Activated T-cell treated with anti-CD3 and anti-CD28 coated beads, Interleukin-2, amount 50 U/mL, for 4 hours (primary cell): ENCODE measurements around the gene TMEM106C. TPM values are rescaled to one million over a fixed set of nuclear protein-coding genes. Genes with fewer than 3 reads are reported as not detected.
"Not testable (repeated sequence)": the region's sequence is repeated elsewhere in the genome, so short reads cannot be mapped to it uniquely, and the experiment has no call there.

ENCODE experiments used
- ATAC-seq, 2 donors: fragments of 200-7000 bp; cut with Tn5 transposase; one replicate each; pipeline ENCODE4 v1.10.0; 2021
- DNase-seq: peaks from one replicate; pipeline ENCODE4 v3.0.0-alpha.2; 2020
- H3K27me3 Mint-ChIP-seq: one replicate; pipeline ENCODE4 v1.8.0; 2021; ENCODE audit warnings: low read depth, mixed read lengths
- H3K36me3 Mint-ChIP-seq: one replicate; pipeline ENCODE4 v1.8.0; 2022; ENCODE audit warnings: mixed read lengths; ENCODE audit not compliant: insufficient read depth
- H3K4me1 Mint-ChIP-seq: one replicate; pipeline ENCODE4 v1.8.0; 2021; ENCODE audit warnings: low read depth, mixed read lengths
- H3K4me3 Mint-ChIP-seq: one replicate; pipeline ENCODE4 v1.8.0; 2021; ENCODE audit warnings: mild to moderate bottlenecking, moderate library complexity, mixed read lengths
- H3K9me3 Mint-ChIP-seq: one replicate; pipeline ENCODE4 v1.8.0; 2021; ENCODE audit warnings: mixed read lengths
- total RNA-seq, 3 donors: library from RNA; stranded (reverse); gene quantifications; one replicate each; pipeline ENCODE4 v1.2.1, GENCODE V29; 2021

TMEM106C gene
- total RNA-seq, 3 donors from 2014 or later = 60.7 to 72.8 (median 63.1) TPM

- no peak for ATAC-seq
- H3K36me3 Mint-ChIP-seq = no peaks in the 10 kb centered on the region
- DNase-seq = no peak
These were observed 19.6 kb upstream of the TMEM106C start for GRCh38 chr12:47943623-47944340.

DNA sequence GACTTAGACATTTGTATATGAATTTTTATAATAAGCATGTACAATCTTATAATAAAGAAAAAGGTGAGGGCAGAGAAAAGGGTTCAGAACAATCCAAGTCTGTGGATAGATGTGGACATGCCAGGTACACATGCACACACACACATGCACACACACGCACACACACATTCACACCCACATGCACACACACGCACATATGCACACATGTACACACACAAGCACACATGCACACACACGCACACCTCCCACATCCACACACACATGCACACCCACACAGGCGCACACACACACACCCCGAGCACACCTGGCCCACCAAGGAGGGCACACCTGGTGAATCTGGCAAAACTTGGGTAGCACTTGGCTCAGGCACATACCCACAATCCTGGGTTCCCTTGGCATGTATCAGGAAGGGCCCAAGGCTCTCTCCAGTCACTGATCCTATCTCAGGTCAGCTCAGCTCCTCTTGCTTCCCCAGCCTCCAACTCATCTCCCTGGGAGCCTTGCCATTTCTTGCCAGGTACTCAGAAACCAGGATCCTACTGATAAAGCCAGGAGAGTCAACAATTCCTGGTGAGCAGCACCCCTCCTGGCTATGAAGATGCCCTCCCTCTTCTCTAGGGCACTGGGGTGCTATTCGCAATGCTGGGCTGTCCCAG, 18.6 kb upstream of the TMEM106C start:
- Mint-ChIP-seq H3K27me3 (peaks cover 27% of the 10 kb centered on the region), H3K4me1 (peaks cover 8% of the 10 kb centered on the region), H3K9me3 (no peaks in the 10 kb centered on the region), H3K36me3 (no peaks in the 10 kb centered on the region), H3K4me3 (no peak overlapping the region)
- ATAC-seq (no peak), DNase-seq (no peak)

More at GRCh38 chr12:47943623-47944340, 19.6 kb upstream of the TMEM106C start:
- H3K27me3 Mint-ChIP-seq = peaks cover 26% of the 10 kb centered on the region
- H3K9me3 Mint-ChIP-seq = no peaks in the 10 kb centered on the region
- no peak overlapping the region for H3K4me3 Mint-ChIP-seq
- H3K4me1 Mint-ChIP-seq = peaks cover 8% of the 10 kb centered on the region

GRCh38 chr12:47945341-47945728, 18.1 kb upstream of the TMEM106C start:
- no peak overlapping the region for H3K4me3 Mint-ChIP-seq
- no peaks in the 10 kb centered on the region for H3K9me3 Mint-ChIP-seq
- H3K27me3 Mint-ChIP-seq = peaks cover 32% of the 10 kb centered on the region
- DNase-seq (no peak), ATAC-seq (no peak)
- H3K4me1 Mint-ChIP-seq = peaks cover 8% of the 10 kb centered on the region
- H3K36me3 Mint-ChIP-seq = no peaks in the 10 kb centered on the region

DNA sequence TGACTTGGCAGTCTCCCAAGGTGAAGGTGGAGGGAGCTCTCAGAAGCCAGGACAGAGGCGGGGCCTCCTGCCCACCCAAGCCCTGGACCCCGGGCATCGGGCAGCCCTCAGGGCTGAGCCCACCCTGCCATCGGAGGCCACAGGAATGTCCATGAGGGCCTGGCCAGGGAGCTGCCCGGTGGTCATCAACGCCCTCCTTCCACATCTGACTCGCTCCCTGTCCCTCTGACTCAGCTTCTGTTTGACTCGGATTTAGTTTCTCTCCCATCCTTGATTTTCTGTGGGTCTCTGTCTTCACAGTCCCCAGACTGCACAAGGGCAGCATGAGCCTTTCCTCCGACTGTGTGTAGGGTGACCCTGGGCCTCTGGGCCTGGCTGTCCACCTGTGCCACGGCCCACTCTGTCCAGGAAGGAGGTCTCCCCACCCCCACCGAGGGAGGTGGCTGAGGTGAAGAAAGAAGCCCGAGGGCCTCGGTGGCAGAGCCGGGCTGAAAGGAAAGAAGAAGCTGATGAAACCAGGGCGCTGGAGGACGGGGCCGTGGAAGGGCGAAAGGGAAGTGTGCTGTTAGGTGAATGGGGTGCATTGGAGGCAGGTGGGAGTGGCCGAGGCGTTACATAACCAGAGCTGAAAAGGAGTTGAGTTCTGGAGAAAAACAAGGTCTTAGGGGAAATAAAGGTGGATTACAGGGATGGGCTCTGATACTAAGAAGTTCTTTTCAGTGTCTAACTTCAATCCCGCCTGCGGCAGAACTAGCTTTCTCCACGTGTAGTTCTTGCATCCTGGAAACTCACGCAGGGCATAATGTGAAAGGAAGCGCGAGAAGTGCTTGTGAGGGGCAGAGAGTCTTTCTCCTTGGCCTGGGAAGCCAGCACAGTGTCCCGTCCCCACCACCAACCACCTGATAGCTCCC, 16.7 kb upstream of the TMEM106C start:
- Mint-ChIP-seq H3K27me3 (peaks cover 26% of the 10 kb centered on the region), H3K9me3 (no peaks in the 10 kb centered on the region), H3K4me1 (no peaks in the 10 kb centered on the region), H3K4me3 (no peak overlapping the region), H3K36me3 (no peaks in the 10 kb centered on the region)
- ATAC-seq = no peak
- DNase-seq = no peak

DNA sequence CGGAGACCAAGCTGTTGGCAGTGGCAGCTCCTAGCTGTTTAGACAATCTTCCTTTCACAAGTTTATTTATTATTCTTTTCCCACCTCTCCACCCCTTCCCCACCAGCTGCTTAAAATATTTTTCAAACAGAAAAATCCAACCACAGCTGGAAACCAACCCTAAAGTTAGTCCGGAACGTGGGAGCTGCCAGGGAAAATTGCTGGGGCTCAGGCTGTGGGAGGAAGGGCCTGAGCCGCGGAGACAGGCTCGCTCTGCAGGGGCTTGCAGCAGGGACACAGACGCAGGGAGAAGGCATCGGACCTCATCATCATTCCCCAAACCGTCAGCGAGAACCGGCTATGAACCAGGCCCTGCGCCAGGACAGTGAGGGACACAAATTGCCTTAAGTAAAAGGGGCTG, 16.1 kb upstream of the TMEM106C start:
- H3K27me3 Mint-ChIP-seq = peaks cover 21% of the 10 kb centered on the region
- H3K36me3 Mint-ChIP-seq = no peaks in the 10 kb centered on the region
- H3K4me1 Mint-ChIP-seq = no peaks in the 10 kb centered on the region
- ATAC-seq (no peak), DNase-seq (no peak)
- H3K4me3 Mint-ChIP-seq = no peak overlapping the region
- no peaks in the 10 kb centered on the region for H3K9me3 Mint-ChIP-seq

- no peaks in the 10 kb centered on the region for H3K9me3 Mint-ChIP-seq
- H3K4me1 Mint-ChIP-seq = no peaks in the 10 kb centered on the region
- H3K4me3 Mint-ChIP-seq = no peak overlapping the region
- DNase-seq (peak; percentile 19), ATAC-seq (peak; percentile 56 to 67)
- no peaks in the 10 kb centered on the region for H3K36me3 Mint-ChIP-seq
- H3K27me3 Mint-ChIP-seq = peaks cover 12% of the 10 kb centered on the region
These were observed 13.7 kb upstream of the TMEM106C start for GRCh38 chr12:47949441-47950341.

GRCh38 chr12:47950856-47951468, 12.4 kb upstream of the TMEM106C start:
- ATAC-seq = no peak
- H3K4me1 Mint-ChIP-seq = no peaks in the 10 kb centered on the region
- no peak for DNase-seq
- H3K9me3 Mint-ChIP-seq = no peaks in the 10 kb centered on the region
- H3K27me3 Mint-ChIP-seq = peaks cover 12% of the 10 kb centered on the region
- H3K4me3 Mint-ChIP-seq = no peak overlapping the region
- no peaks in the 10 kb centered on the region for H3K36me3 Mint-ChIP-seq

GRCh38 chr12:47954058-47954457, 9.3 kb upstream of the TMEM106C start:
- Mint-ChIP-seq H3K4me3 (no peak overlapping the region), H3K9me3 (peaks cover 3% of the 10 kb centered on the region), H3K36me3 (no peaks in the 10 kb centered on the region), H3K27me3 (peaks cover 8% of the 10 kb centered on the region), H3K4me1 (no peaks in the 10 kb centered on the region)
- DNase-seq (no peak), ATAC-seq (no peak)

DNA sequence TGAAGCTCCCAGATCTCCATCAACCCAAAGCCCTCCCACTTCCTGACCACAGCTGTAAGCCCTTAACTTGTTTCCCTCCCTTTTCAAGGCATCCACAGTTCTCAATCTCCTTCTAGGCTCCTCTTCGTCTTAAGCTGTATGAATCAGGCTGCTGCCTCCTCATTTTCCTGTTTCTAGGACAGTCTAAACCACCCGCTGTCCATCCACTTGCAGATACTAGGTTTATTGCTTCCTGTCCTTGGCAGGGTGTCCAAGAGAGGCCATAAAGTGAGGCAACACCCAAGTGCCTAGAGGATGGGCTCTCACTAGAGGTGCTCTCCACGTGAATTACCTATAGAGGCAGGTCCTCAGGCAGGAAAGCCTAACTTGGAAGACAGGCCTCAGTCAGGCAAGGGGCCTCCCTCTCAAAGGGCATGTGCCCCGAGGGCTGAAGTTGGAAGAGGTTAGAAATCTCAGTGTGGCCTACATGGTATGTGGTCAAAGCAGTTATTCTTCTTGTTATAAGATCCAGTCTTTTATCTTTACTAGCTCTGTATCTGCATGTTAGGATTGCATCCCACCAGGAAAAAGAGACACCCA, 8.8 kb upstream of the TMEM106C start:
- Mint-ChIP-seq H3K4me1 (no peaks in the 10 kb centered on the region), H3K36me3 (no peaks in the 10 kb centered on the region), H3K9me3 (peaks cover 3% of the 10 kb centered on the region), H3K27me3 (peaks cover 8% of the 10 kb centered on the region), H3K4me3 (no peak overlapping the region)
- DNase-seq (no peak), ATAC-seq (no peak)

DNA sequence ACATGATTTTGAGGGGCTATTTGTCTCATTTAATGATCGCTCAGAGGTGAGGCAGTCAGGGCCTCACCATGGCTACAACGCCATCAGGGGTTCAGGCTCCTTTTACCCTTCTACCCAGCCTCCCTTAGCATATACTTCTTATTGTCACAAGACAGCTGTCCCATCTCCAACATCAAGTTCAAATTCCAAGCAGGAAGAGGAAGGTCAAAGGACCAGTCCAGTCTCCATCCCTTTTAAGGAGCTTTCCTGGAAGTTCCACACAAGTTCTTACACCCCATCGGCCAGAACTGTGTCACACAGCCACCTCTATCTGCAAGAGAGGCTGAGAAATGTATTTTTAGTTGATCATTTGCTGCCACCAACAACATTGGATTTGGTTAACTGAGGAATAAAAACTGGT, 8.3 kb upstream of the TMEM106C start:
- no peak for DNase-seq
- peaks cover 4% of the 10 kb centered on the region for H3K27me3 Mint-ChIP-seq
- H3K9me3 Mint-ChIP-seq = peaks cover 3% of the 10 kb centered on the region
- H3K36me3 Mint-ChIP-seq = no peaks in the 10 kb centered on the region
- no peak overlapping the region for H3K4me3 Mint-ChIP-seq
- H3K4me1 Mint-ChIP-seq = no peaks in the 10 kb centered on the region
- ATAC-seq = no peak

GRCh38 chr12:47957671-47958070, 5.7 kb upstream of the TMEM106C start:
- not testable (repeated sequence) for DNase-seq, H3K27me3 Mint-ChIP-seq, ATAC-seq, H3K4me3 Mint-ChIP-seq, H3K9me3 Mint-ChIP-seq, H3K36me3 Mint-ChIP-seq, H3K4me1 Mint-ChIP-seq

GRCh38 chr12:47962198-47962597, 1.2 kb upstream of the TMEM106C start:
- H3K36me3 Mint-ChIP-seq = peaks cover 10% of the 10 kb centered on the region
- no peak for ATAC-seq

GRCh38 chr12:47964106-47964728, 821 bp downstream of the TMEM106C start:
- no peak for DNase-seq
- peaks cover 10% of the 10 kb centered on the region for H3K36me3 Mint-ChIP-seq

More at GRCh38 chr12:47962198-47962597, 1.2 kb upstream of the TMEM106C start:
- Mint-ChIP-seq H3K27me3 (no peaks in the 10 kb centered on the region), H3K9me3 (peaks cover 3% of the 10 kb centered on the region), H3K4me3 (no peak overlapping the region), H3K4me1 (peaks cover 25% of the 10 kb centered on the region)
- DNase-seq = no peak

More at GRCh38 chr12:47964106-47964728, 821 bp downstream of the TMEM106C start:
- ATAC-seq = peak; percentile 6
- Mint-ChIP-seq H3K4me1 (peaks cover 25% of the 10 kb centered on the region), H3K4me3 (peak overlapping the region; percentile 99), H3K9me3 (no peaks in the 10 kb centered on the region), H3K27me3 (no peaks in the 10 kb centered on the region)
